Measurements from ENCODE around the gene STPG2.
A peak's percentile ranks its signal among the peaks of the same experiment; 100 is the strongest.
"Not testable (repeated sequence)": the region's sequence is repeated elsewhere in the genome, so short reads cannot be mapped to it uniquely, and the experiment has no call there.

Gene STPG2

DNA sequence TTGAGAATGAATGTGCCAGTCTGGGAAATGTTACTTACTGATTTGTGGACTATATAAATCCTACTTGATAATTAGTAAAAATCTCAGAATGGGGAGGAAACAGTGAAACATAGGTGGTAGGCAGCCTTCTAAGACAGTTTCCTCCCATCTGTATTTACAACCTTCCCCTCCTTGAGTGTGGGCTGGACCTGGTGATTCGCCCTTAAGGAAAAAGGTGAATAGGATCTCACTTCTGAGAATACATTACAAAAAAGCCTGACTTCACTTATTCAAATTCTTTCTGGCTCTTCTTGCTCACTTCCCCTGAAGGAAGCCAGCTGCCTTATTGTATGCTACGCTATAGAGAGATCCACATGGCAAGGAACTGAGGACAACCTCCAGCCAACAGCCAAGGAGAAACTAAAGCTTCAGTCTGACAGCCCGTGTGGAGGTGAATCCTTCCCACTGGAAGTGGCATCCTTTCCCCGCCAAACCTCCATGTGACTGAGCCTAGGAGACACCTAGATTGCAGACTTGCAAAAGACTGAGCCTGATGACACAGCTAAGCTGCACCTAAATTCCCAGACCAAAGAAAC lies 585.0 kb downstream of the STPG2 start:
- in situ Hi-C loops (cut with MboI; ENCODE audit: low sequenced_read_pairs, unreplicated experiment), result no loop called here
- DNase-seq (ENCODE audit: low spot score), result no peak
- no peak for TF ChIP-seq CTCF (IDR thresholded peaks at IDR 0.05; ENCODE audit: borderline replicate concordance, control extremely low read depth, extremely low read depth, insufficient read depth, missing control alignments)

GRCh38 chr4:97550637-97551036 lies 592.6 kb downstream of the STPG2 start:
- DNase-seq (ENCODE audit: low spot score); in situ Hi-C loops (cut with MboI; ENCODE audit: low sequenced_read_pairs, unreplicated experiment): not testable (repeated sequence)

GRCh38 chr4:97548943-97549583 lies 594.2 kb downstream of the STPG2 start:
- no peak for TF ChIP-seq CTCF (IDR thresholded peaks at IDR 0.05; ENCODE audit: borderline replicate concordance, control extremely low read depth, extremely low read depth, insufficient read depth, missing control alignments)
- in situ Hi-C loops (cut with MboI; ENCODE audit: low sequenced_read_pairs, unreplicated experiment), result no loop called here

DNA sequence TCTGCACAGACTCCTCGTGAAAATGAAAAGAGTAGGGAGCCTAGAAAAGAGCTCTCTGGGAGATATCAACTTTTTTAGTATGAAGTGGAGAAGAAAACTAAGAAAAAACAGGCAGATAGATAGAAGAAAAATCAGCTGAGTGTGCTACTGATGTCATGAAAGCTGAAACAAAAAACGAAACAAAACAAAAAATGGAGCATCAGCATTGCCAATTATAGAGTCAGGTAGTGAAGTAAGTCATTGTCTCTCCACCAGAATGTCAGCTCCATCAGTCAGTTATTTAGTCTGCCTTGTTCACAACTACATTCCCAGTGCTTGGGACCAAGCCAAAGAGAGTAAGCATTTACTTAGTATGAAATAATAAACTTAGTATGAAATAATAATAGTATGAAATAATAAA lies 595.1 kb downstream of the STPG2 start:
- no peak for TF ChIP-seq CTCF (IDR thresholded peaks at IDR 0.05; ENCODE audit: borderline replicate concordance, control extremely low read depth, extremely low read depth, insufficient read depth, missing control alignments)
- peak; percentile 10 for DNase-seq (ENCODE audit: low spot score)
- in situ Hi-C loops (cut with MboI; ENCODE audit: low sequenced_read_pairs, unreplicated experiment), result no loop called here

More at GRCh38 chr4:97548943-97549583, 594.2 kb downstream of the STPG2 start:
- no peak for DNase-seq (ENCODE audit: low spot score)

DNA sequence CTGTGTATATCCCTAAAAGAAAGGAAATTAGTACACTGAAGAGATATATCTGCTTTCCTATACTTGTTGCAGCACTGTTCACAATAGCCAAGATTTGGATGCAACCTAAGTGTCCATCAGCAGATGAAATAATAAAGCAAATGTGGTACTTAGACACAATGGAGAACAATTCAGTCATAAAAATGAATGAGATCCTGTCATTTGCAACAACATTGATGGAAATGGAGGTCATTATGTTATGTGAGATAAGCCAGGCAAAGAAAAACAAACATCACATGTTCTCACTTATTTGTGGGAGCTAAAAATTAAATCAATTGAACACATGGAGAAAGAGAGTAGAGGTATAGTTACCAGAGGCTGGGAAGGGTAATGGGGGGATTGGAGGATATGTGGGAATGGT lies 611.9 kb downstream of the STPG2 start:
- DNase-seq (ENCODE audit: low spot score), result no peak
- no peak for TF ChIP-seq CTCF (IDR thresholded peaks at IDR 0.05; ENCODE audit: borderline replicate concordance, control extremely low read depth, extremely low read depth, insufficient read depth, missing control alignments)
- in situ Hi-C loops (cut with MboI; ENCODE audit: low sequenced_read_pairs, unreplicated experiment), result no loop called here

DNA sequence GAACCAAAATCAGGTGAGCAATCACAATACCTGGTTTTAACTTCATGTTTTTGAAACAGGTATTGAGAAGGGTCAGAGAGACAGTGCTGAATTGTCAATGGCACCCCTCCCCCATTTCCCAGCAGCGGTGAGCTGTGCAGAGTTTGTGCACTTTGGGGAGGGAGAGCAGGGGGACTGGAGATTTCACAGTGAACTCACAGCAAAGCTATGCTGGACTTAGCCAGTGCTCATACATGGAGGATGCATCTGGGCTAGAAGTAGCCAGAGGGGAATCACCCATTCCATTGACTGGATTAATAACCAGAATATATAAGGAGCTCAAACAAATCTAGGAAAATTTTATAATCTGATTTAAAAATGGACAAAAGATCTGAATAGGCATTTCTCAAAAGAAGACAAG lies 612.6 kb downstream of the STPG2 start:
- TF ChIP-seq CTCF (IDR thresholded peaks at IDR 0.05; ENCODE audit: borderline replicate concordance, control extremely low read depth, extremely low read depth, insufficient read depth, missing control alignments), result no peak
- in situ Hi-C loops (cut with MboI; ENCODE audit: low sequenced_read_pairs, unreplicated experiment), result no loop called here
- DNase-seq (ENCODE audit: low spot score), result no peak

DNA sequence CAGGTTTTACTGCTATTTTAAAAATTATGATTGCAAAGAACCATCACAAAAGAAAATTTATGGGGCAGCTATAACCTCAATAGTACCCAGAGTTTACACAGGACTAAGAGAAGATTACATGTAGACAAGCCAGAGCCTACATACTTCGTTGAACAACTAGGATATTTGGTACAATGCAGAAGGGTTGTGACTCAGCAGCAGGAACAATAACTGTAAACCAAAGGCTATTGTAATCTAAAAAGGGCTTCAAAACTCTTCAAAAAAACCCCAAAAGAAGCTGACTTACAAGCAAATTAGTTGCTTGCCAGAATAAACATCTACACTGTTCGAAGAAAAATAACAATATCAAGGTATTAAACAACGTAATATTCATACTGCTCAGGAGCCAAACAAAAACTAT lies 618.0 kb downstream of the STPG2 start:
- no peak for TF ChIP-seq CTCF (IDR thresholded peaks at IDR 0.05; ENCODE audit: borderline replicate concordance, control extremely low read depth, extremely low read depth, insufficient read depth, missing control alignments)
- in situ Hi-C loops (cut with MboI; ENCODE audit: low sequenced_read_pairs, unreplicated experiment), result no loop called here
- no peak for DNase-seq (ENCODE audit: low spot score)

Measured in GM13976 (cell line).